T1000 (cell line): ENCODE results near the gene PROS1.
"Not testable (repeated sequence)": the region's sequence is repeated elsewhere in the genome, so short reads cannot be mapped to it uniquely, and the experiment has no call there.

ENCODE experiments used
- DNase-seq: peaks from one replicate; lab custom pipeline; 2025; ENCODE audit warnings: mixed read lengths; lab: John Stamatoyannopoulos, UW

The PROS1 gene

GRCh38 chr3:93873412-93873811, 100.3 kb downstream of the PROS1 start:
- DNase-seq, result not testable (repeated sequence)

- no peak for DNase-seq
These were observed 106.3 kb downstream of the PROS1 start for GRCh38 chr3:93867425-93867824.

- no peak for DNase-seq
These were observed 112.7 kb downstream of the PROS1 start for GRCh38 chr3:93861017-93861416.

DNA sequence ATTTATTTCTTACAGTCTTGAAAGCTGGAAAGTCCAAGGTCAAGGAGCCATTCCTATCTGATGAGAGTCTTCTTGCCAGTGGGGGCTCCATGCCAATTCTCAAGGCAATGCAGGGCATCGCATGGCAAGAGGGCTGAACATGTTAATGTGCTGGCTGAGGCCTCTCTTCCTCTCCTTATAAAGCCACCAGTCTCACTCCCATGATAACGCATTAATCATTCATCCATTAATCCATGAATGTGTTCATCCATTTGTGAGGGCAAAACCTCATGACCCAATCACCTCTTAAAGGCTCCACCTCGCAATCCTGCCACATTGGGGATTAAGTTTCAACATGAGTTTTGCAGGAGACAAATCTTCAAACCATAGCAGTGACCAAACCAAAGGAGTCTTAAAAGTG, 118.3 kb downstream of the PROS1 start:
- DNase-seq, result no peak

DNA sequence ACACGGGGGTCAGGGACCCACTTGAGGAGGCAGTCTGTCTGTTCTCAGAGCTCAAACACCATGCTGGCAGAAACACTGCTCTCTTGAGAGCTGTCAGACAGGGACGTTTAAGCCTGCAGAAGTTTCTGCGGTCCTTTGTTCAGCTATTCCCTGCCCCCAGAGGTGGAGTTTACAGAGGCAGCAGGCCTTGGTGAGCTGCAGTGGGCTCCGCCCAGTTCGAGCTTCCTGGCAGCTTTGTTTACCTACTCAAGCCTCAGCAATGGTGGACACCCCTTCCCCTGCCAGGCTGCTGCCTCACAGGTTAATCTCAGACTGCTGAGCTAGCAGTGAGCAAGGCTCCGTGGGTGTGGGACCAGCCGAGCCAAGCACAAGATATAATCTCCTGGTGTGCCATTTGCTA, 121.5 kb downstream of the PROS1 start:
- DNase-seq, result not testable (repeated sequence)

GRCh38 chr3:93843981-93844380, 129.7 kb downstream of the PROS1 start:
- DNase-seq, result peak; percentile 42

DNA sequence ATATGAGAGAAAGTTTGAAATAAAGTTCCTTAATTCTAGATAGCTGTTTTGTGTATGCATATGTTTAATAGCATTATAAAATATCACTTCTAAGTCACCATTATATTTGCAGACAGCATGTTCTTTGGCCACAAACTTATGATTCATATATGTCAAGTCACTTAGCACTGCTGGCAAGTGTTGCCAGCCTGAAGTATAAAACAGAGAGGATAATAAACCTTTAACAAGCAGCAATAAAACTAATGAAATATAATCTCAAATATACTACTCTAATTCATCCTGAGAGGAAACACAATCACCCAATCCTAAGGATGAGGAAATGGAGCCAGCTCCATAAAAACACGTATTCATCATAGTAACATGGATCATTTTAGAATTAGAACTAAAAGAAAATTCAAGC, 134.5 kb downstream of the PROS1 start:
- not testable (repeated sequence) for DNase-seq
